Smooth muscle cell (in vitro differentiated cells): Measurements from ENCODE around the gene APOC1. TPM values are rescaled to one million over a fixed set of nuclear protein-coding genes. Genes with fewer than 3 reads are reported as not detected.
"Not testable (repeated sequence)": the region's sequence is repeated elsewhere in the genome, so short reads cannot be mapped to it uniquely, and the experiment has no call there.

Experiments
- DNase-seq: peaks from one replicate; lab custom pipeline; 2025; ENCODE audit not compliant: unreplicated experiment; lab: John Stamatoyannopoulos, UW
- H2AFZ ChIP-seq: fragments of 200-600 bp; sonication (generic); 2 replicates; pipeline ENCODE4 v1.6.0; 2016; ENCODE audit warnings: antibody characterized with exemption, low read depth, mild to moderate bottlenecking
- H3F3A ChIP-seq: fragments of 200-600 bp; sonication (generic); 2 replicates; pipeline ENCODE4 v1.6.0; 2017; ENCODE audit warnings: antibody characterized with exemption, low read depth
- H3K27ac ChIP-seq: fragments of 200-600 bp; sonication (generic); 2 replicates; pipeline ENCODE4 v1.5.1; 2016; ENCODE audit warnings: low read depth, mild to moderate bottlenecking
- H3K27me3 ChIP-seq: fragments of 200-600 bp; sonication (generic); 2 replicates; pipeline ENCODE4 v1.6.1; 2016; ENCODE audit warnings: low read depth, mild to moderate bottlenecking
- H3K36me3 ChIP-seq: fragments of 200-600 bp; sonication (generic); 2 replicates; pipeline ENCODE4 v1.5.1; 2016; ENCODE audit warnings: low read depth
- H3K4me1 ChIP-seq: fragments of 200-600 bp; sonication (generic); 2 replicates; pipeline ENCODE4 v1.5.1; 2016; ENCODE audit warnings: low read depth
- H3K4me2 ChIP-seq: fragments of 200-600 bp; sonication (generic); 2 replicates; pipeline ENCODE4 v1.6.0; 2016; ENCODE audit warnings: mild to moderate bottlenecking
- H3K4me3 ChIP-seq: fragments of 200-600 bp; sonication (generic); 2 replicates; pipeline ENCODE4 v1.5.1; 2016; ENCODE audit warnings: mild to moderate bottlenecking
- H3K79me2 ChIP-seq: fragments of 200-600 bp; sonication (generic); 2 replicates; pipeline ENCODE4 v1.6.0; 2016; ENCODE audit warnings: low read depth, mild to moderate bottlenecking
- H3K9ac ChIP-seq: fragments of 200-600 bp; sonication (generic); 2 replicates; pipeline ENCODE4 v1.6.0; 2016; ENCODE audit warnings: low read depth
- H3K9me3 ChIP-seq: fragments of 200-600 bp; sonication (generic); replicated peaks from 2 replicates; pipeline ENCODE4 v1.5.1; 2016; ENCODE audit warnings: low read depth
- H4K20me1 ChIP-seq: fragments of 200-600 bp; sonication (generic); 2 replicates; pipeline ENCODE4 v1.6.0; 2016; ENCODE audit warnings: low read depth
- CTCF ChIP-seq: fragments of 200-600 bp; sonication (generic); IDR thresholded peaks from 2 replicates; pipeline ENCODE4 v1.5.1; 2017; ENCODE audit warnings: borderline replicate concordance, mild to moderate bottlenecking, antibody characterized with exemption; ENCODE audit not compliant: insufficient read depth, poor library complexity, severe bottlenecking
- WGBS: methylation state at CpG from one replicate; pipeline ENCODE4 v1.1.7; 2016; ENCODE audit warnings: low lambda C conversion rate; 5-methylcytosine and 5-hydroxymethylcytosine counted together
- polyA plus RNA-seq: library from polyadenylated mRNA; unstranded; fragments of >200 nt; fragmentation: Nextera tagmentation; extraction: Ambion mirVana; gene quantifications from 2 replicates; pipeline ENCODE4 v1.2.1, GENCODE V29; 2016
- total RNA-seq: library from RNA; depleted of rRNA; stranded (reverse); fragments of >200 nt; gene quantifications from 2 replicates; pipeline ENCODE4 v1.2.3, GENCODE V29; 2014

Gene APOC1
- total and polyA plus RNA-seq, 2 experiments from 2014 or later: 8.0 to 31.5 TPM

- Histone ChIP-seq H3K9me3 (no peaks in the 10 kb centered on the region), H3K4me2 (no peak overlapping the region), H2AFZ (no peak overlapping the region), H3K79me2 (no peaks in the 10 kb centered on the region), H3F3A (peaks cover 6% of the 10 kb centered on the region), H3K36me3 (no peaks in the 10 kb centered on the region), H3K27ac (no peak overlapping the region), H3K27me3 (no peaks in the 10 kb centered on the region), H3K4me3 (no peak overlapping the region), H3K9ac (no peak overlapping the region), H4K20me1 (no peaks in the 10 kb centered on the region), H3K4me1 (no peaks in the 10 kb centered on the region)
- TF ChIP-seq CTCF: no peak
- DNase-seq: no peak
- WGBS: 91% methylated on average over 16 of the region's 18 CpGs
Measured at GRCh38 chr19:44879309-44880065, 34.9 kb upstream of the APOC1 start.

DNA sequence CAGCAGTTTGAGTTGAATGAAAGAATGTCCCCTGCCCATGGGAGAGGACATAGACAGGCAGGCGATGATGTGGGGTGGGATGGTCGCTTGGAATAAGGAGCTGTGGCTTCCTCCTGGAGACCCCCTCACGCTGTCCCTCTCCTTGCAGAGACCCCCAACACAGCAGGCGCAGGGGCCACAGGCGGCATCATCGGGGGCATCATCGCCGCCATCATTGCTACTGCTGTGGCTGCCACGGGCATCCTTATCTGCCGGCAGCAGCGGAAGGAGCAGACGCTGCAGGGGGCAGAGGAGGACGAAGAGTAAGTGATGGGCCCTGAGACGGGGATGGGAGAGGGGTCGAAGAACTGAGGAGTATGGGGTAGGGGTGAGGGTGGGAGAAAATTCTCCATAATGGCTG lies 32.3 kb upstream of the APOC1 start:
- Histone ChIP-seq H2AFZ (no peak overlapping the region), H3K4me2 (no peak overlapping the region), H3K27ac (no peak overlapping the region), H3K36me3 (no peaks in the 10 kb centered on the region), H3K79me2 (no peaks in the 10 kb centered on the region), H3K4me3 (no peak overlapping the region), H3K9ac (no peak overlapping the region), H3K4me1 (no peaks in the 10 kb centered on the region), H3F3A (no peaks in the 10 kb centered on the region), H3K9me3 (no peaks in the 10 kb centered on the region), H4K20me1 (no peaks in the 10 kb centered on the region), H3K27me3 (no peaks in the 10 kb centered on the region)
- WGBS: 94% methylated on average over 15 of the region's 15 CpGs
- no peak for DNase-seq
- no peak for TF ChIP-seq CTCF

DNA sequence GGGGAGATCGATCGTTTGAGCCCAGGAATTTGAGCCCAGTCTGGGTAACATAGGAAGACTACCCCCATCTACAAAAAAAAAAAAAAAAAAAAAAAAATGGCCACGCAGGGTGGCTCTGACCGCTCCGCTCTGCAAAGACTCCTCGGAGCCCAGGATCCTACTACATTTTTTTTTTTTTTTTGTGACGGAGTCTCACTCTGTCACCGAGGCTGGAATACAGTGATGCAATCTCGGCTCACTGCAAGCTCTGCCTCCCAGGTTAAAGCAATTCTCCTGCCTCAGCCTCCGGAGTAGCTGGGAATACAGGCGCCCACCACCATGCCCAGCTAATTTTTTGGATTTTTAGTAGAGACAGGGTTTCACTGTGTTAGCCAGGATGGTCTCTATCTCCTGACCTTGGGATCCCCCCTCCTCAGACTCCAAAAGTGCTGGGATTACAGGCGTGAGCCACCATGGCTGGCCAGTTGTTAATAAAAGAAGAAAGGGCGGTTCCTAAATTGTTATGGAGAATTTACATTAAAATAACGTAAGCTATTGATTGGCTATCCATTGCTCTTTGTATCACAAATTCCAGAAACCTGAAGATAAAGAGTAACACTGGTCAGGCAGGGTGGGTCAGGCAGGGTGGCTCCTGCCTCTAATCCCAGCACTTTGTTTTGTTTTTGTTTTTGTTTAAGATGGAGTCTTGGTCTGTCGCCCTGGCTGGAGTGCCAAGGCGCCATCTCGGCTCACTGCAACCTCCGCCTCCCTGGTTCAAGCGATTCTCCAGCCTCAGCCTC lies 31.6 kb upstream of the APOC1 start:
- not testable (repeated sequence) for H3K9ac ChIP-seq, H3K9me3 ChIP-seq, H3K27ac ChIP-seq, H3F3A ChIP-seq, DNase-seq, H3K27me3 ChIP-seq, H3K4me2 ChIP-seq, H3K4me3 ChIP-seq, H2AFZ ChIP-seq, H3K36me3 ChIP-seq, H4K20me1 ChIP-seq, H3K4me1 ChIP-seq, H3K79me2 ChIP-seq
- WGBS: 89% methylated on average over 19 of the region's 19 CpGs

GRCh38 chr19:44883922-44884321 lies 30.5 kb upstream of the APOC1 start:
- Histone ChIP-seq H3K4me3 (no peak overlapping the region), H3K9ac (no peak overlapping the region), H2AFZ (no peak overlapping the region), H3K4me1 (no peaks in the 10 kb centered on the region), H3K27me3 (no peaks in the 10 kb centered on the region), H3K4me2 (no peak overlapping the region), H3K9me3 (no peaks in the 10 kb centered on the region), H3K36me3 (no peaks in the 10 kb centered on the region), H3K79me2 (no peaks in the 10 kb centered on the region), H3F3A (no peaks in the 10 kb centered on the region), H3K27ac (no peak overlapping the region), H4K20me1 (no peaks in the 10 kb centered on the region)
- TF ChIP-seq CTCF: no peak
- WGBS: 94% methylated on average over 5 of the region's 5 CpGs
- DNase-seq: no peak
